Colon (tissue), 2 donors: Measurements from ENCODE around the gene KCNQ1.

Experiments
- FAIRE-seq: peaks from 2 replicates; lab custom pipeline; 2012; peaks lifted over from hg19 to GRCh38; lab: Jason Lieb, UNC
- donor health status: control.
- donor health status: control.

The KCNQ1 gene

GRCh38 chr11:2825889-2826678 lies 381.3 kb downstream of the KCNQ1 start:
- FAIRE-seq: no peak

GRCh38 chr11:2826679-2827056 lies 381.9 kb downstream of the KCNQ1 start:
- no peak for FAIRE-seq

- FAIRE-seq: no peak
Observed at GRCh38 chr11:2827256-2827655, 382.4 kb downstream of the KCNQ1 start.

GRCh38 chr11:2827792-2828191 lies 383.0 kb downstream of the KCNQ1 start:
- no peak for FAIRE-seq

GRCh38 chr11:2828585-2829330 lies 383.9 kb downstream of the KCNQ1 start:
- FAIRE-seq: no peak

- FAIRE-seq: no peak
Observed at GRCh38 chr11:2830030-2830812, 385.4 kb downstream of the KCNQ1 start.

GRCh38 chr11:2830886-2831285 lies 386.1 kb downstream of the KCNQ1 start:
- no peak for FAIRE-seq

GRCh38 chr11:2831781-2832532 lies 387.1 kb downstream of the KCNQ1 start:
- no peak for FAIRE-seq

- FAIRE-seq: no peak
Observed at GRCh38 chr11:2832533-2833020, 387.8 kb downstream of the KCNQ1 start.

GRCh38 chr11:2833051-2833715 lies 388.4 kb downstream of the KCNQ1 start:
- no peak for FAIRE-seq

GRCh38 chr11:2833716-2834502 lies 389.1 kb downstream of the KCNQ1 start:
- FAIRE-seq: no peak

GRCh38 chr11:2834503-2835273 lies 389.9 kb downstream of the KCNQ1 start:
- FAIRE-seq: no peak

GRCh38 chr11:2835296-2835695 lies 390.5 kb downstream of the KCNQ1 start:
- no peak for FAIRE-seq

- no peak for FAIRE-seq
Observed at GRCh38 chr11:2835751-2836150, 390.9 kb downstream of the KCNQ1 start.

GRCh38 chr11:2836315-2837095 lies 391.7 kb downstream of the KCNQ1 start:
- no peak for FAIRE-seq

GRCh38 chr11:2837096-2837601 lies 392.3 kb downstream of the KCNQ1 start:
- FAIRE-seq: no peak

GRCh38 chr11:2837651-2838050 lies 392.8 kb downstream of the KCNQ1 start:
- no peak for FAIRE-seq

- no peak for FAIRE-seq
Observed at GRCh38 chr11:2838091-2838490, 393.3 kb downstream of the KCNQ1 start.
